H9 (cell line): ENCODE data around the gene HORMAD2. TPM values are rescaled to one million over a fixed set of nuclear protein-coding genes. Genes with fewer than 3 reads are reported as not detected.

Experiments used
- DNase-seq: peaks from one replicate; pipeline ENCODE4 v3.0.0-alpha.2; 2017
- H2AFZ ChIP-seq: one replicate; pipeline ENCODE4 v1.6.1; 2013; ENCODE audit warnings: mild to moderate bottlenecking, low read length, control low read depth, moderate library complexity
- H2AK5ac ChIP-seq: 2 replicates; pipeline ENCODE4 v1.6.1; 2013; ENCODE audit warnings: low read length, control low read depth, mixed read lengths; ENCODE audit not compliant: insufficient read length
- H2BK120ac ChIP-seq: one replicate; pipeline ENCODE4 v1.6.1; 2013; ENCODE audit warnings: low read depth, mild to moderate bottlenecking, low read length, control low read depth, inconsistent platforms; ENCODE audit not compliant: poor library complexity, severe bottlenecking
- H2BK12ac ChIP-seq: 2 replicates; pipeline ENCODE4 v1.6.1; 2013; ENCODE audit warnings: low read length, control low read depth, mixed read lengths, low read depth; ENCODE audit not compliant: insufficient read length
- H2BK15ac ChIP-seq: 2 replicates; pipeline ENCODE4 v1.6.1; 2013; ENCODE audit warnings: low read depth, low read length, control low read depth
- H2BK20ac ChIP-seq: one replicate; pipeline ENCODE4 v1.6.1; 2013; ENCODE audit warnings: low read depth, mild to moderate bottlenecking, low read length, control low read depth, inconsistent platforms; ENCODE audit not compliant: poor library complexity, severe bottlenecking
- H2BK5ac ChIP-seq: 2 replicates; pipeline ENCODE4 v1.6.1; 2013; ENCODE audit warnings: low read length, control low read depth, mixed read lengths; ENCODE audit not compliant: insufficient read length
- H3K14ac ChIP-seq: 2 replicates; pipeline ENCODE4 v1.6.1; 2013; ENCODE audit warnings: low read length, control low read depth; ENCODE audit not compliant: insufficient read depth
- H3K18ac ChIP-seq: 2 replicates; pipeline ENCODE4 v1.6.1; 2013; ENCODE audit warnings: low read depth, mild to moderate bottlenecking, mixed read lengths, low read length, control low read depth; ENCODE audit not compliant: insufficient read length
- H3K23ac ChIP-seq: 2 replicates; pipeline ENCODE4 v1.6.1; 2013; ENCODE audit warnings: low read length, control low read depth, mixed read lengths, low read depth; ENCODE audit not compliant: insufficient read length
- H3K23me2 ChIP-seq: 2 replicates; pipeline ENCODE4 v1.6.1; 2013; ENCODE audit warnings: low read depth, mild to moderate bottlenecking, mixed read lengths, low read length, control low read depth; ENCODE audit not compliant: insufficient read length, poor library complexity, severe bottlenecking
- H3K27ac ChIP-seq: 2 replicates; pipeline ENCODE4 v1.5.1; 2013; ENCODE audit warnings: low read length, control low read depth, mixed read lengths, low read depth; ENCODE audit not compliant: insufficient read length
- H3K27me3 ChIP-seq: 2 replicates; pipeline ENCODE4 v1.6.1; 2013; ENCODE audit warnings: low read length, control low read depth, inconsistent platforms; ENCODE audit not compliant: insufficient read depth
- H3K4ac ChIP-seq: 2 replicates; pipeline ENCODE4 v1.6.1; 2013; ENCODE audit warnings: low read depth, mild to moderate bottlenecking, control low read depth, inconsistent platforms, low read length, moderate library complexity
- H3K4me1 ChIP-seq: 2 replicates; pipeline ENCODE4 v1.6.1; 2013; ENCODE audit warnings: low read length, control low read depth, inconsistent platforms; ENCODE audit not compliant: insufficient read depth
- H3K4me2 ChIP-seq: 2 replicates; pipeline ENCODE4 v1.6.1; 2013; ENCODE audit warnings: low read length, control low read depth, mixed read lengths; ENCODE audit not compliant: insufficient read length, insufficient read depth
- H3K56ac ChIP-seq: 2 replicates; pipeline ENCODE4 v1.6.1; 2013; ENCODE audit warnings: low read depth, mild to moderate bottlenecking, mixed read lengths, low read length, control low read depth; ENCODE audit not compliant: insufficient read length
- H3K79me1 ChIP-seq: 2 replicates; pipeline ENCODE4 v1.6.1; 2013; ENCODE audit warnings: low read depth, mild to moderate bottlenecking, moderate library complexity, low read length, control low read depth, inconsistent platforms; ENCODE audit not compliant: insufficient read depth, poor library complexity, severe bottlenecking
- H3K79me2 ChIP-seq: 2 replicates; pipeline ENCODE4 v1.6.1; 2013; ENCODE audit warnings: low read length, control low read depth, inconsistent platforms; ENCODE audit not compliant: insufficient read depth
- H3K9ac ChIP-seq: 2 replicates; pipeline ENCODE4 v1.6.1; 2013; ENCODE audit warnings: low read length, control low read depth, mixed read lengths; ENCODE audit not compliant: insufficient read length; ENCODE audit errors: extremely low read depth
- H3K9me3 ChIP-seq: one replicate; pipeline ENCODE4 v1.6.1; 2013; ENCODE audit warnings: low read depth, low read length, inconsistent platforms; ENCODE audit not compliant: control insufficient read depth
- H3T11ph ChIP-seq: one replicate; pipeline ENCODE4 v1.6.1; 2013; ENCODE audit warnings: mild to moderate bottlenecking, low read length, control low read depth, inconsistent platforms
- H4K20me1 ChIP-seq: one replicate; pipeline ENCODE4 v1.6.1; 2013; ENCODE audit not compliant: control insufficient read depth, insufficient read length, insufficient read depth
- H4K5ac ChIP-seq: 2 replicates; pipeline ENCODE4 v1.6.1; 2013; ENCODE audit warnings: low read depth, mild to moderate bottlenecking, mixed read lengths, low read length, control low read depth; ENCODE audit not compliant: insufficient read length
- H4K8ac ChIP-seq: replicated peaks from 2 replicates; pipeline ENCODE4 v1.6.1; 2013; ENCODE audit warnings: low read length, control low read depth, mixed read lengths, low read depth; ENCODE audit not compliant: insufficient read length
- H4K91ac ChIP-seq: 2 replicates; pipeline ENCODE4 v1.6.1; 2013; ENCODE audit warnings: low read depth, mild to moderate bottlenecking, moderate library complexity, mixed read lengths, low read length, control low read depth; ENCODE audit not compliant: insufficient read length
- H3K27ac Mint-ChIP-seq, 3 experiments: 2 replicates in 2 of 3; 3 replicates in 1 of 3; pipeline ENCODE4 v1.8.0; 2020 to 2021; ENCODE audit warnings: mixed read lengths in 3 of 3, mild to moderate bottlenecking in 1 of 3, moderate library complexity in 1 of 3
- H3K27me3 Mint-ChIP-seq: 2 replicates; pipeline ENCODE4 v1.8.0; 2021; ENCODE audit warnings: low read depth, mild to moderate bottlenecking, moderate library complexity, mixed read lengths
- H3K36me3 Mint-ChIP-seq, 3 experiments: 2 replicates in 2 of 3; 3 replicates in 1 of 3; pipeline ENCODE4 v1.8.0; 2020 to 2021; ENCODE audit warnings: low read depth in 3 of 3, mixed read lengths in 3 of 3; ENCODE audit not compliant: insufficient read depth in 1 of 3
- H3K4me1 Mint-ChIP-seq, 2 experiments: 2 replicates each; pipeline ENCODE4 v1.8.0; 2020; ENCODE audit warnings: mixed read lengths in 2 of 2
- H3K4me3 Mint-ChIP-seq, 2 experiments: 2 replicates in 1 of 2; 3 replicates in 1 of 2; pipeline ENCODE4 v1.8.0; 2020 to 2021; ENCODE audit warnings: mild to moderate bottlenecking in 2 of 2, mixed read lengths in 2 of 2, moderate library complexity in 1 of 2
- H3K9me3 Mint-ChIP-seq, 2 experiments: 2 replicates in 1 of 2; 3 replicates in 1 of 2; pipeline ENCODE4 v1.8.0; 2020; ENCODE audit warnings: mild to moderate bottlenecking in 2 of 2, mixed read lengths in 2 of 2, moderate library complexity in 1 of 2
- WGBS: extraction: QIAGEN DNeasy Blood & Tissue Kit; methylation state at CpG from one replicate; pipeline ENCODE4 v1.1.7; 2013; ENCODE audit warnings: missing lambda C conversion rate, low lambda C conversion rate, mixed read lengths; ENCODE audit not compliant: insufficient read length; ENCODE audit errors: extremely low coverage; 5-methylcytosine and 5-hydroxymethylcytosine counted together
- total RNA-seq: library from RNA; stranded (reverse); gene quantifications from 2 replicates; pipeline ENCODE4 v1.2.1, GENCODE V29; 2021
- TF ChIP-seq, protein P1 (sequence below): fragments of 200-600 bp; sonication (generic); conservative IDR thresholded peaks from 3 replicates; pipeline ENCODE4 v1.8.0; 2021; ENCODE audit warnings: antibody characterized with exemption, mild to moderate bottlenecking

Gene HORMAD2
- total RNA-seq, 1 experiment from 2014 or later, result not detected

DNA sequence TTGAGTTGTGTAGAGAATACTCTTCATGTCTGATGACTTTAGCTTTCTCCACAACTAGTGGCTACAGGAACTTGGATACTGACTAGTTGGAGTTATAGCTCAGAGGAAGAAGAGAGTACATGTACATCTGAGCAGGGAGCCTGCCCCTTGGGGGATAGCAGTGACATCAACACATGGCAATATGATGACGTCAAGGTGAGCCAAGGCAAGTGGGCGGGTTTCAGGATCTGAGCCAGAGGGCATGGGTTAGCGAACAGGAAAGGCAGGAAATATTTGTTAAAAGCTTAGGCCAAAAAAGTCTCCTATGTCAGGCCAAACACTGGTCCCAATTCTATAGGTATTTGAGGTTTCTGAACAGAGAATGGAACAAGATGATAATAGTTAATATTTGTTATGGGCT is 42.0 kb upstream of the HORMAD2 start:
- no peak overlapping the region for H4K5ac ChIP-seq
- H3K4me2 ChIP-seq, result no peak overlapping the region
- no peaks in the 10 kb centered on the region for H3K27me3 ChIP-seq
- H3K9ac ChIP-seq, result no peak overlapping the region
- H2BK20ac ChIP-seq, result no peak overlapping the region
- H3K27ac ChIP-seq, result no peak overlapping the region
- DNase-seq, result no peak
- H2BK5ac ChIP-seq, result no peak overlapping the region
- H2AFZ ChIP-seq, result no peak overlapping the region
- Mint-ChIP-seq H3K27ac (0 out of 7 replicates have a peak overlapping the region, but pooled peaks of 1 of the 3 experiments have one; percentile 9), H3K36me3 (no peaks in the 10 kb centered on the region), H3K27me3 (peaks cover 2% of the 10 kb centered on the region; the same call in 1 of the 2 replicates), H3K4me1 (peaks cover 13 to 16% of the 10 kb centered on the region in 2 experiments), H3K9me3 (no peaks in the 10 kb centered on the region), H3K4me3 (no peak overlapping the region)
- no CpG with 5 or more reads among the region's 3 CpGs for WGBS
- no peaks in the 10 kb centered on the region for H4K20me1 ChIP-seq
- no peak overlapping the region for H2AK5ac ChIP-seq
- no peak overlapping the region for H2BK120ac ChIP-seq
- no peak overlapping the region for H4K8ac ChIP-seq
- no peak overlapping the region for H2BK15ac ChIP-seq
- H3K79me1 ChIP-seq, result no peaks in the 10 kb centered on the region
- H3T11ph ChIP-seq, result no peak overlapping the region
- H3K23ac ChIP-seq, result no peak overlapping the region
- no peak overlapping the region for H4K91ac ChIP-seq
- H3K4me1 ChIP-seq, result 0 out of 2 replicates have a peak, but pooled peaks cover 3% of the 10 kb centered on the region
- H3K56ac ChIP-seq, result no peak overlapping the region
- no peaks in the 10 kb centered on the region for H3K23me2 ChIP-seq
- no peak overlapping the region for H3K18ac ChIP-seq
- TF ChIP-seq, protein P1, sequence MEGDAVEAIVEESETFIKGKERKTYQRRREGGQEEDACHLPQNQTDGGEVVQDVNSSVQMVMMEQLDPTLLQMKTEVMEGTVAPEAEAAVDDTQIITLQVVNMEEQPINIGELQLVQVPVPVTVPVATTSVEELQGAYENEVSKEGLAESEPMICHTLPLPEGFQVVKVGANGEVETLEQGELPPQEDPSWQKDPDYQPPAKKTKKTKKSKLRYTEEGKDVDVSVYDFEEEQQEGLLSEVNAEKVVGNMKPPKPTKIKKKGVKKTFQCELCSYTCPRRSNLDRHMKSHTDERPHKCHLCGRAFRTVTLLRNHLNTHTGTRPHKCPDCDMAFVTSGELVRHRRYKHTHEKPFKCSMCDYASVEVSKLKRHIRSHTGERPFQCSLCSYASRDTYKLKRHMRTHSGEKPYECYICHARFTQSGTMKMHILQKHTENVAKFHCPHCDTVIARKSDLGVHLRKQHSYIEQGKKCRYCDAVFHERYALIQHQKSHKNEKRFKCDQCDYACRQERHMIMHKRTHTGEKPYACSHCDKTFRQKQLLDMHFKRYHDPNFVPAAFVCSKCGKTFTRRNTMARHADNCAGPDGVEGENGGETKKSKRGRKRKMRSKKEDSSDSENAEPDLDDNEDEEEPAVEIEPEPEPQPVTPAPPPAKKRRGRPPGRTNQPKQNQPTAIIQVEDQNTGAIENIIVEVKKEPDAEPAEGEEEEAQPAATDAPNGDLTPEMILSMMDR, result no peak
- no peak overlapping the region for H3K4ac ChIP-seq
- H3K79me2 ChIP-seq, result no peaks in the 10 kb centered on the region
- no peaks in the 10 kb centered on the region for H3K9me3 ChIP-seq
- no peak overlapping the region for H2BK12ac ChIP-seq
- H3K14ac ChIP-seq, result no peak overlapping the region
